WTC11 (cell line): Measurements from ENCODE around the gene TTC33.

Experiments
- ESRRA ChIP-seq: sonication (generic); formaldehyde crosslinking; IDR thresholded peaks from 2 replicates; pipeline ENCODE4 v1.8.1; 2022; ENCODE audit warnings: mild to moderate bottlenecking, missing genetic modification reagents, borderline replicate concordance
- HMGA2 ChIP-seq: fragments of 250-450 bp; sonication (Bioruptor Pico); IDR thresholded peaks from 2 replicates; pipeline ENCODE4 v1.4.0; 2021; ENCODE audit warnings: mild to moderate bottlenecking, moderate library complexity
- ZNF138 ChIP-seq: sonication (generic); formaldehyde crosslinking; conservative IDR thresholded peaks from 2 replicates; pipeline ENCODE4 v1.8.1; 2022; ENCODE audit warnings: mild to moderate bottlenecking, moderate library complexity, missing genetic modification reagents
- ZNF423 ChIP-seq: fragments of 250-450 bp; sonication (Bioruptor Pico); IDR thresholded peaks from 2 replicates; pipeline ENCODE4 v2.1.2; 2022; ENCODE audit warnings: mild to moderate bottlenecking, moderate library complexity
- TF ChIP-seq, protein P1 (sequence below): fragments of 200-600 bp; IDR thresholded peaks from 2 replicates; pipeline ENCODE4 v1.8.0; 2022; ENCODE audit warnings: antibody characterized with exemption

DNA sequence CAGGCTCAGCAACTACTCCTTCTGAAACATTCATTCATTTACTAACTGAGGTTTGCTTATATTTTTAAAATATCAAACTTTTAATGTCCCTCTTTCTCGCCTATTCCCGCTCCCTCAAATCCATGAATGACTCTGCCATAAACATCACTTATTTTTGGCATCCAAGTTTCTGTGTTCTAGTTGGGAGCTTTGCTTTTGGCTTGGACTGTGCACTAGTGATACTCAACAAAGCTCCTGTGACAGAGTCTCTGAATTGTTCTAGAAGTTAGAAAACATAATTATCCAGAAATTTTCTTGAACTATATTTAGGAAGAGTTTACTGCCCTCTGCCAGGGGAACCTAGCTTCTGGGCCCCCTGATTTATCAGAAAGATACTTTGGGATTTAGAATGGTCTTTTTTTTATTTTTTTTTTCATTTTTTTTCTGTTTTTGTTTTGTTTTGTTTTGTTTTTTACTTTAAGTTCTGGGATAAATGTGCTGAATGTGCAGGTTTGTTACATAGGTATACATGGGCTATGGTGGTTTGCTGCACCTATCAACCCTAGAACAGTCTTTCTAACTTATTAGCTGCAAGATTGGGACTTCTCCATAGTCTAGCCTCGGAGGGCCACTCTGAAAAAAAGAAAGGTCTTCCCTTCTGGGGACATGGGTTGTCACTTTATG is 140.7 kb downstream of the TTC33 start:
- TF ChIP-seq, protein P1, sequence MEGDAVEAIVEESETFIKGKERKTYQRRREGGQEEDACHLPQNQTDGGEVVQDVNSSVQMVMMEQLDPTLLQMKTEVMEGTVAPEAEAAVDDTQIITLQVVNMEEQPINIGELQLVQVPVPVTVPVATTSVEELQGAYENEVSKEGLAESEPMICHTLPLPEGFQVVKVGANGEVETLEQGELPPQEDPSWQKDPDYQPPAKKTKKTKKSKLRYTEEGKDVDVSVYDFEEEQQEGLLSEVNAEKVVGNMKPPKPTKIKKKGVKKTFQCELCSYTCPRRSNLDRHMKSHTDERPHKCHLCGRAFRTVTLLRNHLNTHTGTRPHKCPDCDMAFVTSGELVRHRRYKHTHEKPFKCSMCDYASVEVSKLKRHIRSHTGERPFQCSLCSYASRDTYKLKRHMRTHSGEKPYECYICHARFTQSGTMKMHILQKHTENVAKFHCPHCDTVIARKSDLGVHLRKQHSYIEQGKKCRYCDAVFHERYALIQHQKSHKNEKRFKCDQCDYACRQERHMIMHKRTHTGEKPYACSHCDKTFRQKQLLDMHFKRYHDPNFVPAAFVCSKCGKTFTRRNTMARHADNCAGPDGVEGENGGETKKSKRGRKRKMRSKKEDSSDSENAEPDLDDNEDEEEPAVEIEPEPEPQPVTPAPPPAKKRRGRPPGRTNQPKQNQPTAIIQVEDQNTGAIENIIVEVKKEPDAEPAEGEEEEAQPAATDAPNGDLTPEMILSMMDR: no peak
- TF ChIP-seq ZNF423 (CRISPR knock-in tag) (no peak), ZNF138 (CRISPR knock-in tag) (no peak), ESRRA (CRISPR knock-in tag) (no peak), HMGA2 (CRISPR knock-in tag) (no peak)
